HL-60 (cell line): Measurements from ENCODE around the gene LMBRD2.
A peak's percentile ranks its signal among the peaks of the same experiment; 100 is the strongest.

Experiments used
- DNase-seq, 2 experiments: peaks; one replicate each; pipeline ENCODE4 v3.0.0-alpha.2; 2010 to 2020; ENCODE audit warnings: low read depth in 1 of 2, low spot score in 1 of 2
- H3K27ac ChIP-seq: fragments of 250-450 bp; sonication (Bioruptor Pico); replicated peaks from 2 replicates; pipeline ENCODE4 v1.5.1; 2020; ENCODE audit warnings: mild to moderate bottlenecking, moderate library complexity
- H3K27me3 ChIP-seq: fragments of 250-450 bp; sonication (Bioruptor Pico); 2 replicates; pipeline ENCODE4 v1.5.1; 2021; ENCODE audit warnings: mild to moderate bottlenecking, moderate library complexity; ENCODE audit not compliant: insufficient read depth, poor library complexity, severe bottlenecking
- H3K4me3 ChIP-seq: replicated peaks from 2 replicates; pipeline ENCODE4 v1.5.1; 2011; ENCODE audit warnings: mild to moderate bottlenecking, control low read depth, low read length; ENCODE audit not compliant: insufficient read depth
- CTCF ChIP-seq: IDR thresholded peaks from one replicate; pipeline ENCODE4 v1.5.1; 2011; ENCODE audit warnings: low read length, control low read depth, inconsistent platforms; ENCODE audit not compliant: insufficient read depth
- GABPA ChIP-seq: IDR thresholded peaks from 2 replicates; pipeline ENCODE4 v1.6.1; 2012; ENCODE audit warnings: low read depth
- POLR2AphosphoS5 ChIP-seq: IDR thresholded peaks from 2 replicates; pipeline ENCODE4 v1.6.1; 2012; ENCODE audit warnings: low read depth
- REST ChIP-seq: IDR thresholded peaks from 2 replicates; pipeline ENCODE4 v1.6.1; 2012; ENCODE audit warnings: low read depth; ENCODE audit not compliant: insufficient replicate concordance
- SPI1 ChIP-seq: IDR thresholded peaks from 2 replicates; pipeline ENCODE4 v1.6.1; 2012; ENCODE audit warnings: low read depth, mild to moderate bottlenecking, borderline replicate concordance

LMBRD2 gene

GRCh38 chr5:36153298-36153677, 1.6 kb upstream of the LMBRD2 start:
- Histone ChIP-seq H3K4me3 (peak overlapping the region; percentile 89), H3K27ac (peak overlapping the region; percentile 87; the same call in 1 of the 2 replicates), H3K27me3 (no peaks in the 10 kb centered on the region)
- DNase-seq, result no peak
- TF ChIP-seq CTCF (no peak), GABPA (no peak), REST (no peak), POLR2AphosphoS5 (no peak), SPI1 (no peak)

- Histone ChIP-seq H3K4me3 (peak overlapping the region; percentile 89), H3K27me3 (no peaks in the 10 kb centered on the region), H3K27ac (peak overlapping the region; percentile 87)
- no peak for TF ChIP-seq CTCF
- TF ChIP-seq GABPA, result no peak
- no peak for TF ChIP-seq POLR2AphosphoS5
- no peak for TF ChIP-seq REST
- TF ChIP-seq SPI1, result no peak
- DNase-seq, result peak in 1 of 2 experiments; percentile 15
These were observed 924 bp upstream of the LMBRD2 start for GRCh38 chr5:36152324-36153297.

GRCh38 chr5:36150676-36151433, 832 bp downstream of the LMBRD2 start:
- Histone ChIP-seq H3K27me3 (no peaks in the 10 kb centered on the region), H3K27ac (peak overlapping the region; percentile 87), H3K4me3 (peak overlapping the region; percentile 89)
- DNase-seq, result peak in 1 of 2 experiments; percentile 78
- TF ChIP-seq SPI1, result no peak
- no peak for TF ChIP-seq REST
- TF ChIP-seq GABPA, result no peak
- TF ChIP-seq CTCF, result no peak
- TF ChIP-seq POLR2AphosphoS5, result peak; percentile 73; the same call in 1 of the 2 replicates
